GM18520 (cell line): Measurements from ENCODE around the gene PPIF.

Experiments
- ATAC-seq: cut with Tn5 transposase; IDR thresholded peaks from one replicate; pipeline ENCODE4 v1.9.1; 2021; ENCODE audit not compliant: unreplicated experiment

Gene PPIF

DNA sequence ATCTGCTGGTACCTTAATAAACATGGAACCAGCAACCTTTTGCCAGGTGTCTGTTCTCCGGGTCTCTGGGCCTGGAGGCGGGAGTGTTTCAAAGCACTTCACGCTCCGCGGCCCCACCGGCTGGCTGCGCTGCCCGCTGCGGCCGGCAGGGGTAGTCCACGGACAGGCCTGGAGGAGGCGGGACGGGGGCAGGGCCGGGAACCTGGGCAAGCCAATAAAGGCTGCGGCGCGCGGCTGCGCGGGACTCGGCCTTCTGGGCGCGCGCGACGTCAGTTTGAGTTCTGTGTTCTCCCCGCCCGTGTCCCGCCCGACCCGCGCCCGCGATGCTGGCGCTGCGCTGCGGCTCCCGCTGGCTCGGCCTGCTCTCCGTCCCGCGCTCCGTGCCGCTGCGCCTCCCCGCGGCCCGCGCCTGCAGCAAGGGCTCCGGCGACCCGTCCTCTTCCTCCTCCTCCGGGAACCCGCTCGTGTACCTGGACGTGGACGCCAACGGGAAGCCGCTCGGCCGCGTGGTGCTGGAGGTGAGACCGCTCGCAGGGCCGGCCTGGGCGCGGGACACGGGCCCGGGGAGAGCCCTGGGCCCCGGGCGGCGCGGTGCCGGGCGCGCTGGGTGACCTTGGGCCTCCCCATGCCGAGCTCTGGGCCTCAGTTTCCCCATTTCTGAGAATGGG lies at the start of gene PPIF:
Gene PPIF, plus strand, starts transcription at position 244 of the 668 bp plus-strand sequence. Its CDS starts 80 bp downstream, at position 324.
- peak; percentile 61 for ATAC-seq

DNA sequence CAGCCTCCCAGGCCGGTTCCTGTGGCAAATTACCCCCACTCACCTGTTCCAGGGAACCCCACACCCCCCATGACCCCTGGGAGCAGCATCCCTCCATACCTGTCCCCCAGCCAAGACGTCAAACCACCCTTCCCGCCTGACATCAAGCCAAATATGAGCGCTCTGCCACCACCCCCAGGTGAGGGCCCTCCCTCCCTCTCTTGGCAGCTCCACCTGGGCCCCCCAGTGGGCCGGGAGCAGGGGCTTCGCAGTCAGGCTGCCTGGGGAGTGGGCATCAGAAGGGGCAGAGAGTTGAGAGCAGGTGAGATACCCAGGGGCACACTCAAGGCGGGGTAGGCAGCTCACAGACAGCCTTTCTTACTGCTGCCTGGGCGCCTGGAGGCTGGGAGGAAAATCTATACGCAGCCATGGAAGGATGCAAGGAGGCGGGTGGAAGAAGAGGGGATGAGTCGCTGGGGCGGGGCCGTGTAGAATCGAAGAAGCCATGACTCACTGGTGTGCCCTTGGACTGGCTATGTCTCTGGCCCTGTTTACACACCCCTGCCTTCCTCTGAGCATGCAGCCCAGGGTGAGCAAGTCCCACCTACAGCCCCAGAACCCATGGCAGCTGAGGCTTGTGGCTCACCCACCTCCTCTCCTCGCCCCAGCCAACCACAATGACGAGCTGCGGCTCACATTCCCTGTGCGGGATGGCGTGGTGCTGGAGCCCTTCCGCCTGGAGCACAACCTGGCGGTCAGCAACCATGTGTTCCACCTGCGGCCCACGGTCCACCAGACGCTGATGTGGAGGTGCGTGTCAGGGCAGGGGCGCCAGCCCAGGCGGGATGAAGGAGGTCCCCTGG lies 48.6 kb upstream of the PPIF start:
- no peak for ATAC-seq

DNA sequence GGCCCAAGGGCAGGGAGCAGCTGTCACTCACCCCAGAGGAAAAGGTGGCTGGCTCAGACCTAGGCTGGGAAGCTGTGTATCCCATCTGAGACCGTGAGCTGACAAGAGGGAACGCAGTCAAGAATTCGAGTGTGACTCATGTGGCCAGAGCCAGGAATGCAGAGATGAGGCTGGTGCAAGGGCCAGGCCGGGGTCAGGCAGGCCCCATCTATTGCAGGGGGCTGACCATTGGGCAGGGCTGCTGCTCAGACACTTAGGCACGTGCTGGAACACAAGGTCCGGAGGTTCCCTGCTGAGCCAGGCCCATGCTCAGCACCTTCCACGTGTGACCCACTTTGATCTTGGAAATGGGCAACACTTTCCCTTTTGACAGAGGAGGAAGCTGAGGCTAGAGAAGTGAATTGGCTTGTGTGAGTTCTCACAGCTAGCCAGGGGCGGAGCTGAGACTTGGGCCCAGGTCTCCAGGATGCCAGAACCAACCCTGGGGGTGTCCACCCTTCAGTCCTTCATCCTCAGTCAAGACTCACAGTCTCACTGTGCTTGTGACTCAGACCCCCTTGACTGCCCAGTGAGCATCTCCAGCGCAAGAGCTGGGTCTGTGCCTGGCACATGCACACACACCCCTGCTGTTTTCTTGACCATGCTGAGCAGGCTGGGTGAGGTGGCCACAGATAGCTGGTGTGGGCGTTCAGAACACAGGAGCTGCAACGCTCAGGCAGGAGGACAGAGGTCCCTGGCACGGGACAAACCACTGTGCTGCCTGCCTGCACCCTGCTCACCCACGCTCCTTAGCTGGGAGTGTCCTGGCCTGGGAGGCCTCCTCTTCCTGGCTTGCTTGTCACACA lies 47.6 kb upstream of the PPIF start:
- no peak for ATAC-seq

DNA sequence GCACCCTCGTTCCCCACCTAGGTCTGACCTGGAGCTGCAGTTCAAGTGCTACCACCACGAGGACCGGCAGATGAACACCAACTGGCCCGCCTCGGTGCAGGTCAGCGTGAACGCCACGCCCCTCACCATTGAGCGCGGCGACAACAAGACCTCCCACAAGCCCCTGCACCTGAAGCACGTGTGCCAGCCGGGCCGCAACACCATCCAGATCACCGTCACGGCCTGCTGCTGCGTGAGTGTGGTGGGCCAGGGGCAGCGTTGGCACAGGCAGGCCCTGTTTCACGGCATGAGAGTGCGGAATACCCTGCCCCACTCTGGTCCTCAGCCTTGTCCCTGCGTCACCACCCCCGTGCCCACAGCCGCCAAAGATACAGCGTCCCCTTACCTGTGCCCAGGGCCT lies 46.6 kb upstream of the PPIF start:
- ATAC-seq: no peak

DNA sequence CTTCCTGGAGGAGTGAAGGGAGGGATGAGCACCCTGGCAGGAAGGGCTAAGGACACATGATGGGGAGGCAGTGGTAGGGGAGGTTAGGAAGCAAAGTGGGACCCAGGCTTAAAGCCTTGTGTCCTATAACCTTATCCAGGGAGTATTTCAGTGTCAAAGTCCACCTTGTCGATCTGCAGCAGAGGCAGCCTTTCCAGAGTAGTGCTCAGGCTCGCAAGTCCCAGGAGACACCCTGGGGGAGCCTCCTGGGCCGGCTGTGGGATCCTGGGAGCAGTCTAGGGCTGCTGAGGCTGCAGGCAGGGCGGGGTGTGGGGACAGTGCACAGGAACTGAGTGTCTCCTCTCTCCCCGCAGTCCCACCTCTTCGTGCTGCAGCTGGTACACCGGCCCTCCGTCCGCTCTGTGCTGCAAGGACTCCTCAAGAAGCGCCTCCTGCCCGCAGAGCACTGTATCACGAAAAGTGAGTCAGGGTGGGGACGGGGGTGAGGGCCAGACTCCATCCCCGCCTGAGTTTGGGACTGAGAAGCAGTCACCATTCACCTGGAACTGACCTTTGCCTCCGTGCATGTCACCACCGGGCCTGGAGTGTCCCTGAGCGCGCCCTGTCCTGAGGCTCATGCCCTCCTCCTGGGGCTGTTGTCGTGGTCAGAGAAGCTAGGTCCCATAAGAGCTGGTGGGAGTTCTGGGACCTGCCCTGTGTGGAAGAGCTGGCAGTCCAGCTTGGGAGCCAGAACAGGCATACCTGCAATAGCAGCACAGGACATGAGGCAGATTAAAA lies 45.3 kb upstream of the PPIF start:
- no peak for ATAC-seq

DNA sequence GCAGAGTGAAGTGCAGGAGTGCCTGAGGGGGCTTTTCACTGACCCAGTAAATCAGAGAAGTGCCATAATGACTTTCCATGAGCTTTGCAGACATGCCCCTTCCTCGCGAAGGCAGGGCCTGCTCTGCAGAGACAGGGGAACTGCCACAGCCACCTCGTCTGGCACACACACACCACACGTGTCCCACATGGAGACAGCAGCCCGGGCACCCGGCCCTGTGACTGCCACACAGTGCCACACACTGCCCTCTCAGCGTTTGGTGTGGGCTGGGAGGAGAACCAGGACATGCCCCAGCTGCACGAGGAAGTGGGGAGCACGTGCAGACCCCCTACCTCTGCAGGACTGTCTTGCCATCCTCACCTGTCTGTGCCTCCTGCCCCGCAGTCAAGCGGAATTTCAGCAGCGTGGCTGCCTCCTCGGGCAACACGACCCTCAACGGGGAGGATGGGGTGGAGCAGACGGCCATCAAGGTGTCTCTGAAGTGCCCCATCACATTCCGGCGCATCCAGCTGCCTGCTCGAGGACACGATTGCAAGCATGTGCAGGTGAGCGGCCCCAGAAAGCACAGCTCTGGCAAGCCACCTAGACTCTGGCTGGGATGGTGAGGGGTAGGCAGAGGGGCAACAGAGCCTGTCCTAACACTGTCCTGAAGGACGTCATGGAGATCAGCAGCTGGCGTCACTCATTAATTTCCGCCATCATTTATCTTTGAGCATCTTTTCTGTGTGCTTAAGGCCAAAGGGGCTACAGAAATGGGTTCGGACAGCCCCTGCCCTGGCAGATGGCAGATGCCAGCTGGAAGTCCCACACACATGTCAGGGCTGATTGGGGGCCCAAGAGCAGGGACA lies 43.4 kb upstream of the PPIF start:
- no peak for ATAC-seq

DNA sequence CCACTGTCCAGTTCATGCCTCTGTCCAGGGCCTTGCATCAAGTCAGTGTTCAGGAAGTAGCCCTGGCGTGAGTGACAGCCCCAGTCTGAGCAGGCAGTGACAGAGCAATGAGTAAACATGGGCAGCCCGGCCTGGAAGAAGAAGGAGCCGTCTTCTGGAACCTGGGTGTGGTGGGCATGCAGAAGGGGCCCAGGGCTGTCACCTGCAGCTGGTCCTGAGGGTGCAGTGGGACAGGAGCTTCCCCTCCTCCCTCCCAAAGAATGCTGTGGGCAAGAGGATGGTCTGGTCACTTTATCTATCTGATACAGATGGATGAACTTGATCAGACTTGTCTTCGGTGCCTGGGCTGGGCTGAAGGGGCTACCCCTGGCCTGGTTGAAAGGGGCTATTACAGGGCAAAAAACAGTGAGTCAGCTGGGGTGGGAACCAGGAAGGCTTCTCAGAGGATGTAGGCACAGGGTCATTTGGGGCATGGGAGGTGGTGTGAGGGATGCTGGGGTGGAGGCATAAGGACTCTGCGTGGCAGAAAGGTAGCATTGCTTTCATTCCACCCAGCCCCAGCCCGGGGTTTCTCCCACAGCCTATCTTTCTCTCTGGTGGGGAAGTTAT lies 42.7 kb upstream of the PPIF start:
- ATAC-seq: no peak

DNA sequence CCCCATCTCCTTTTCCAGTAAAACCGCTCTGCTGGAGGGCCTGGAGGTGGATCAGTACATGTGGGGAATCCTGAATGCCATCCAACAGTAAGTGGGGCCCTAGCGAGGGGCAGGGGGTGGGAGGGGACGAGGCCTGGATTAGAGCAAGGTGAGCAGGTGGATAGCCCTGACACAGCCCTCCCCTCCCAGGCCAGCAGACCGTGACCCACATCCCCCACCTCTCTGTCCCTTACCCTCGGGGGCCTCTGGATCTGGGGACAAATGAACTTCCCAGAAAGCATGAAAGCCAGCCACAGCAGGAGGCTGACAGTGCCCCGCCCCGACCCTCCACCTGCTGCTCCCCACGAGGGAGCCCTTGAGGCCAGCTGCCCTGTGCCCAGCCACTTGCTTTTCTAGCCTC lies 41.8 kb upstream of the PPIF start:
- no peak for ATAC-seq

DNA sequence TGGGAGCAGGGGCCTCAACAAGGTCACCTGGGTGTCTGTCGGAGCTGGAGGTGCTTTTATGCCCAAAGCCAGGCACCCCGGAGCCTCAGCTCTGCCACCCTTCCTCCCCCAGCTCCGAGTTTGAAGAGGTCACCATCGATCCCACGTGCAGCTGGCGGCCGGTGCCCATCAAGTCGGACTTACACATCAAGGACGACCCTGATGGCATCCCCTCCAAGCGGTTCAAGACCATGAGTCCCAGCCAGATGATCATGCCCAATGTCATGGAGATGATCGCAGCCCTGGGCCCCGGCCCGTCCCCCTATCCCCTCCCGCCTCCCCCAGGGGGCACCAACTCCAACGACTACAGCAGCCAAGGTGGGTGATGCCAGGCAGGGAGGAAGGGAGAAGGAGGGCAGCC lies 41.3 kb upstream of the PPIF start:
- no peak for ATAC-seq

DNA sequence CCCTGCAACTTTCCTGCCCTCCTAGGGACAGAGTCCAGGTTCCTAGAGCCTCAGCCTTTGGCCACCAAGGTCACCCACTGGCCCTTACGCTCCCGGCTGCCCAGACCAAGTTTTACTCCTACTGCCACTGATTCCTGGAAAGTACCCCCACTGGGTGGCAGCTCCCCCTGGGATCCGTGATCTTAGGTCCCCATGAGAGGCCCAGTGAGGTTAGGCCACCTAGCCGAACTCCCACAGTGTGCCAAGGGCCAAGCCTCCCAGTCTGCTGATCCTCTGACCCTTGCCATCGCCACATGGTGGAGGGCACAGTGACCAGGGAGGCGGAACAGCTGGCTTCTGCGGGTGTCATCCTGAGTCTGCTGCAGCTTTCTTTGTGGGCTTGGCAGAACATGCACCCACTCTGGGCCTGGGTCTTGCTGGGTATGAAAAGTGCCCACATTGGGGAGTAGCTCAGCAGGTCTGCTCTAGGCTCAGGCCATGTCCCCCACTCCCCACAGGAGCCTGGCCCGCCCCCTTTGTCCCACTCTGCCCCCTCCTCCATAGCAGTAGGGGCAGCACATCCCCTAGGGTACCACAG lies 40.5 kb upstream of the PPIF start:
- no peak for ATAC-seq

DNA sequence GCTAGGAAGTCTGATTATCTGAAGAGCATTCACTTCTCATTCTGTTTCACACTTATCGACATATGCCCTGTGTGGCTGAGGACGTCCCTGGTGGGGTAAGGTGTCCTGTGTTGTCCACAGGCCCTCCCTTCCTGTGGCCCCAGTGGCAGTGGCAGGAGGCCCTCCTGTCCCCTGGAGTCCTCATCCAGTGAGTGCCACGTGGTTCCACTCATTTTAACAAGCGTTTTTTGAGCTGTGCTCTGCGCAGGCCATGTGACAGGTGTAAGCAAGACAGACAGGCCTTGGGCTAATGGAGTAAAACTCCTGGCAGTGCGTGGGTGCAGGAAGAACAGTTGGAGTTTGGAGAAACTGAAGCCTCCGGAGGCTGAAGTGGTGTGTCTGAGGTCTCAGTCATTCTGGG lies 39.3 kb upstream of the PPIF start:
- ATAC-seq: no peak

DNA sequence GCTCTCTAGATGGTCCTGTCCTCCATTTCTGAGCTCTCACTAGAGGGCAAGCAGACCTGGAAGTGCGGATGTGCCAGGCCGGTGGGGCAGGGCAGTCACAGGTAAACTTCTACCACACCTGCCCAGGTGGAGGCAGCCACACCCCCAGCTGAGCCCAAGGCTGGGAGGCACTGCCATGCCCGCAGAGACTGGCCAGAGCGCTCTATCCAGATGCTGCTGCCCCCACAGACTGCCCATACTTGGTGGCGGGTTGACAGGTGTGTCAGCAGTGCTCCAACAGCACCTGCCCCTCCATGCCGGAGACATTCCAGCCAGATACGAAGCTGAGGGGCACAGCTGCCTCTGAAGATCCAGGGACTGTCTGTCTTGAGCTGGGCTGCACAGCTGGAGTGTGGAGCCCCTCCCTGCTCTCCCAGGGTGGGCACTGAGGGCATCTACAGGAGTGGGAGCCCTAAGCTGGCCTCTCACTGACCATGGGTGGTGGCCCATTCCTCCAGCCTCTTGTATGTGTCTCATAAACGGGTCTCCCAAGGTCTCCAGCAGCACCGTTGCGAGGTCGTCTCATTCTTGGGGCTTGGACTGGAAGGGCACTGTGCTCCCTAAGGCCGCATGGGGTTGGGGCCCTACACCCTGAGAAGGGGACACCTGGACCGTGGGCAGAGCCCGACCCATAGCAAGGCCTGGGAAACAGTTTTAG lies 38.2 kb upstream of the PPIF start:
- ATAC-seq: no peak

DNA sequence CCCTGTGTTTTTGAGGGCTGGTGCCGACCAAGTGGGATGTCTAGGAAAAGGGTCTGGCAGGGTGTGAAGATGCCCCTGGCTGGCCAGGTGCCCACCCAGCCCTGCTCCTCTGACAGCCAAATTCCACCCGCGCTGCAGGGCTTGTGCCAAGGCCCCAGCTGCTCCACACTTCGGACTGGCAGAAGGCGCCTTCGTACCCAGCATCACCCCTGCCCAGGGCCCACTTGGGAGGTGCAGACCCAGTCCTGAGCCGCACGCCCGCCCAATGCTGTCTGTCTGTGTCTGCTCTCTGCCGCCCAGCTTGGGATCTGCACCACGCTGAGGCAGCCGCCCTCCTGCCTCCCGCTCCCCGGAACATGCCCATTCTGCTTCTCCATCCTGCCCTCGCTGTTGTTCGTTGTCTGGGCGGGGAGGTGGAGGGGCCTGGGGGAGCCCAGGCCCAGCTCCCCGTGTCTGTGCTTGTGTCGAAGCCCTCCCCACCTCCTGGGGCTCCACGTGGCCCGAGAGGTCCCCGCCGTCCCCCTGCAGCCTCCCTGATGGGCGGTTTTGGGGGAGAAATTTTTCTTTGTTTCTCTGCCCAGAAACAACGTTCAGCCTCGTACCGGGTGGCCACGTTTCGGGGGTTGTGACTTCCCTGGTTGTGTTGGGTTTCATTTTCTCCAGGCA lies 36.9 kb upstream of the PPIF start:
- no peak for ATAC-seq

DNA sequence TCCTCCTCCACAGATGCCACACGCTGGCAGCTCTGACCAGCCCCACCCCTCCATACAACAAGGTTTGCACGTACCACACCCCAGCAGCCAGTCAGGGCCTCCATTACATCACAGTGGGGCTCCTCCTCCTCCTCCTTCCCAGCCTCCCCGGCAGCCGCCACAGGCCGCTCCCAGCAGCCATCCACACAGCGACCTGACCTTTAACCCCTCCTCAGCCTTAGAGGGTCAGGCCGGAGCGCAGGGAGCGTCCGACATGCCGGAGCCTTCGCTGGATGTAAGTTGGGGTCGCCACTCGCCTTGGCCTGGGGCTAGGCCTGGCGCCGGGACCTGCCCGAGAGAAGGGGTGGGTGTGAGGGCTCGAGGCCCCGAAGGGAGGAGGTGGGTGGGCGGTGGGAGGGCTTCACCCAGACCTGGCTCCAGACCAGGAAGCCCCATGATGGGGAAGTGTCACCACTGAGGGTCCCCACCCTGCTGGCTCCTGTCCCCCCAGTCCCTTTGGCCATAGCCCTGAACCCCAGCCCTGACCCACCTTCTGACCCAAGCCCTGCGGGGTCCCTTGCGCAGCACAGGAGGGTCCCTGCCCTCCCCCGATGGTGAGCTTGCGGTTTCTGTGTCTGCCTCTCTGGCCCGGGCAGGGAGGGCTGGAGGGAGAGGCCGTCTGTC lies 36.2 kb upstream of the PPIF start:
- no peak for ATAC-seq

DNA sequence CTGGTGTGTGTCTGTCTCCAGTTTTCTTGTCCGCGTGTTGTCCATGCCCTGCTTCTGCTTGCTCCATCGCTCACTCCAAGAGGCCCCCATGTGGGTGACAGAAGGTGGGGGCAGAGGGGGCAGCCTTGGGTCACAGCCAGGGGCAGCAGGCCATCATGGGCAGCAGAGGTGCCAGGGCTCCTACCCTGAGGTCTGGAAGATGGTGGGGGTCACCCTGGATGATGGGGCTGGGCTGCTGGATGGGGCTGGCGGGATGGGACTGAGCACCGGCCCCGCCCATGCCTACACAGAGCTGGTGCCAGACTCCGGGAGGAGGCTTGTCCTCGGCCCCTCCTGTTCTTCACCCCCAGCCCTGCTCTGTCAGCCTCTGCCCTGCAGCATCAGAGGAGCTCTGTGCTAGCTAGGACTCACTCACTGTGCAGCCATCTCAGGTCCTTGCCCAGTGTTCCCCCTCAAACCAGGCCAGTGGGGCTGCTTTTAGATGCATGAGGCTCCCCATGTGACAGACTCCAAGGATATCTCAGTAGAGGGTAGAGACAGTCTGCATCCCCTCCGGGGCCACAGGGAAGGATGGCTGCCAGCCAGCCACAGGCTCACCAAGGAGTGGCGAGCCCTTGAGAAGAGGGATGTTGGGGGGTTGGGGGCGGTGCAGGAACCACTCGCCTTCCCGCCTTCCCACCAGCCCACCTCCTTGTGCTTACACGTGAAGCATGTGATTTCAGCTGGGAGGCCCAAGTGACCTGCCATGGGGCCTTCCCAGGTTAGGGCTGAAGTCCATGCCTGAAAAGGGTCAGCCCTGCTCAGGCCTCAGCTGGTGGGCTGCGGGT lies 35.5 kb upstream of the PPIF start:
- ATAC-seq: no peak

DNA sequence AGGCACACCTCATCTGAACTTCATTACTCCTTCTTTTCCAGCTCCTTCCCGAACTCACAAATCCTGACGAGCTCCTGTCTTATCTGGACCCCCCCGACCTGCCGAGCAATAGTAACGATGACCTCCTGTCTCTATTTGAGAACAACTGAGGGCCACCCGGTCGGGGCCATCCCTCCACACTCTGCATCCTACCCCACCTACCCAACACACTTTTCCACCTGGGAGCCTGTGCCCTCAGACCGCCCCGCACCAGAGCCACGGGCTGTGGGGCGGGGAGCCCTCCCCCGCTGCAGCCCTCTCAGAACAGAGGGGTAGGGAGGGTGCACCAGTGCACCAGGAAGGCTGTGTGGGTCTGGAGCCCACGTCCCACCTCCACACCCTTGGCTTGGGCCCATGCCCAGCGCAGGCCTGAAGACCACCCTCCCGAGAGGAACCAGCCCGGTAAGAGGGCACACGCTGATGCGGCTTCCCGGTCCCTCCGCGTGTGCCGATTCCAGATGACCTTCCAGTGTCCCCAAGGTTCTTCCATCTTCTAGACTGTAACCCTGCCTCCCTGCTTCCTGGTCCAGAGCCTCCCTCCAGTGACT lies 34.6 kb upstream of the PPIF start:
- no peak for ATAC-seq
